SK-N-MC (cell line): ENCODE results near the gene ASPDH.
A peak's percentile ranks its signal among the peaks of the same experiment; 100 is the strongest.

Experiments
- DNase-seq: peaks from one replicate; pipeline ENCODE4 v3.0.0-alpha.2; 2011; ENCODE audit warnings: low read depth, low spot score
- H3K27ac ChIP-seq: fragments of 200-600 bp; sonication (generic); 2 replicates; pipeline ENCODE4 v1.5.1; 2016; ENCODE audit warnings: mixed run types
- H3K36me3 ChIP-seq: fragments of 200-600 bp; sonication (generic); 2 replicates; pipeline ENCODE4 v1.6.1; 2017; ENCODE audit warnings: antibody characterized with exemption, low read length, mixed read lengths; ENCODE audit not compliant: insufficient read depth
- H3K4me3 ChIP-seq: fragments of 200-600 bp; sonication (generic); 2 replicates; pipeline ENCODE4 v1.5.1; 2016
- H3K9ac ChIP-seq: fragments of 200-600 bp; sonication (generic); 2 replicates; pipeline ENCODE4 v1.8.0; 2017; ENCODE audit warnings: mixed run types, mixed read lengths; ENCODE audit not compliant: insufficient read length
- H3K9me3 ChIP-seq: fragments of 200-600 bp; sonication (generic); 2 replicates; pipeline ENCODE4 v1.6.1; 2017; ENCODE audit warnings: low read depth, mild to moderate bottlenecking, antibody characterized with exemption, low read length, moderate library complexity, mixed read lengths
- EZH2 ChIP-seq: fragments of 200-600 bp; sonication (generic); IDR thresholded peaks from one replicate; pipeline ENCODE4 v1.6.1; 2017; ENCODE audit warnings: antibody characterized with exemption
- FOXP2 ChIP-seq: optimal IDR thresholded peaks from 2 replicates; pipeline ENCODE3; 2011; ENCODE audit warnings: mild to moderate bottlenecking, moderate library complexity; ENCODE audit not compliant: insufficient read depth; ENCODE audit errors: extremely low read length, control extremely low read depth
- POLR2AphosphoS5 ChIP-seq: IDR thresholded peaks from 2 replicates; pipeline ENCODE4 v1.6.1; 2012; ENCODE audit warnings: mild to moderate bottlenecking, low read depth, low read length, borderline replicate concordance

The ASPDH gene

GRCh38 chr19:50514346-50515167, 844 bp upstream of the ASPDH start:
- H3K4me3 ChIP-seq = no peak overlapping the region

GRCh38 chr19:50512999-50513745, 541 bp downstream of the ASPDH start:
- no peak for DNase-seq
- no peak overlapping the region for H3K9ac ChIP-seq
- peaks cover 6% of the 10 kb centered on the region; the same call in 1 of the 2 replicates for H3K36me3 ChIP-seq
- no peak overlapping the region for H3K4me3 ChIP-seq
- TF ChIP-seq POLR2AphosphoS5 (no peak), FOXP2 (no peak), EZH2 (no peak)
- H3K9me3 ChIP-seq = no peaks in the 10 kb centered on the region
- no peak overlapping the region for H3K27ac ChIP-seq

More at GRCh38 chr19:50514346-50515167, 844 bp upstream of the ASPDH start:
- Histone ChIP-seq H3K9me3 (no peaks in the 10 kb centered on the region), H3K27ac (no peak overlapping the region), H3K36me3 (peaks cover 16% of the 10 kb centered on the region; the same call in 1 of the 2 replicates), H3K9ac (no peak overlapping the region)
- TF ChIP-seq FOXP2 = no peak
- TF ChIP-seq POLR2AphosphoS5 = no peak
- DNase-seq = no peak

- peak overlapping the region; percentile 85; the same call in 1 of the 2 replicates for H3K4me3 ChIP-seq
- peak overlapping the region; percentile 71 for H3K27ac ChIP-seq
- H3K9ac ChIP-seq = peak overlapping the region; percentile 76
Measured at GRCh38 chr19:50512112-50512998, 1.4 kb downstream of the ASPDH start.

GRCh38 chr19:50511069-50511822, 2.5 kb downstream of the ASPDH start, which contains the start of gene JOSD2:
TSS of gene JOSD2 (minus strand) at chr19:50511191. CDS start at chr19:50510431, 760 bp downstream.
- peak within 1 kb of the TSS; percentile 85 for H3K4me3 ChIP-seq

More at GRCh38 chr19:50512112-50512998, 1.4 kb downstream of the ASPDH start:
- no peaks in the 10 kb centered on the region for H3K9me3 ChIP-seq
- H3K36me3 ChIP-seq = no peaks in the 10 kb centered on the region
- no peak for TF ChIP-seq FOXP2
- no peak for TF ChIP-seq EZH2
- TF ChIP-seq POLR2AphosphoS5 = no peak
- no peak for DNase-seq

GRCh38 chr19:50510700-50511068, 3.0 kb downstream of the ASPDH start:
- no peak for DNase-seq
- peak overlapping the region; percentile 51 for H3K9ac ChIP-seq
- H3K9me3 ChIP-seq = no peaks in the 10 kb centered on the region
- H3K4me3 ChIP-seq = peak overlapping the region; percentile 85
- TF ChIP-seq POLR2AphosphoS5 (no peak), EZH2 (no peak), FOXP2 (no peak)
- H3K27ac ChIP-seq = no peak overlapping the region; the same call in 1 of the 2 replicates
- H3K36me3 ChIP-seq = no peaks in the 10 kb centered on the region

More at GRCh38 chr19:50511069-50511822, 2.5 kb downstream of the ASPDH start, which contains the start of gene JOSD2:
- DNase-seq = peak; percentile 95
- H3K9ac ChIP-seq = peak within 1 kb of the TSS; percentile 76
- peak within 1 kb of the TSS; percentile 71 for H3K27ac ChIP-seq
- no peaks in the 10 kb centered on the region for H3K9me3 ChIP-seq
- TF ChIP-seq EZH2 (no peak), FOXP2 (peak; percentile 12), POLR2AphosphoS5 (peak; percentile 61; the same call in 1 of the 2 replicates)
- no peaks in the 10 kb centered on the region for H3K36me3 ChIP-seq

GRCh38 chr19:50510121-50510670, 3.5 kb downstream of the ASPDH start:
- Histone ChIP-seq H3K9ac (no peak overlapping the region), H3K27ac (no peak overlapping the region), H3K36me3 (no peaks in the 10 kb centered on the region), H3K9me3 (no peaks in the 10 kb centered on the region), H3K4me3 (peak overlapping the region; percentile 85)
- DNase-seq = no peak
- no peak for TF ChIP-seq FOXP2
- no peak for TF ChIP-seq EZH2
- no peak for TF ChIP-seq POLR2AphosphoS5

GRCh38 chr19:50509366-50509765, 4.3 kb downstream of the ASPDH start:
- Histone ChIP-seq H3K36me3 (no peaks in the 10 kb centered on the region), H3K9ac (no peak overlapping the region), H3K4me3 (no peak overlapping the region), H3K27ac (no peak overlapping the region), H3K9me3 (no peaks in the 10 kb centered on the region)
- no peak for DNase-seq
- no peak for TF ChIP-seq EZH2
- TF ChIP-seq FOXP2 = no peak
- no peak for TF ChIP-seq POLR2AphosphoS5
